Stimulated activated CD4-positive, alpha-beta T cell treated with anti-CD3 and anti-CD28 coated beads, Interleukin-15, amount 100 ng/mL, for 24 hours (primary cell): Measurements from ENCODE around the gene ZNF286A.
A peak's percentile ranks its signal among the peaks of the same experiment; 100 is the strongest.
"Not testable (repeated sequence)": the region's sequence is repeated elsewhere in the genome, so short reads cannot be mapped to it uniquely, and the experiment has no call there.

Experiments used
- DNase-seq: peaks from one replicate; pipeline ENCODE4 v3.0.0-alpha.2; 2020

The ZNF286A gene

DNA sequence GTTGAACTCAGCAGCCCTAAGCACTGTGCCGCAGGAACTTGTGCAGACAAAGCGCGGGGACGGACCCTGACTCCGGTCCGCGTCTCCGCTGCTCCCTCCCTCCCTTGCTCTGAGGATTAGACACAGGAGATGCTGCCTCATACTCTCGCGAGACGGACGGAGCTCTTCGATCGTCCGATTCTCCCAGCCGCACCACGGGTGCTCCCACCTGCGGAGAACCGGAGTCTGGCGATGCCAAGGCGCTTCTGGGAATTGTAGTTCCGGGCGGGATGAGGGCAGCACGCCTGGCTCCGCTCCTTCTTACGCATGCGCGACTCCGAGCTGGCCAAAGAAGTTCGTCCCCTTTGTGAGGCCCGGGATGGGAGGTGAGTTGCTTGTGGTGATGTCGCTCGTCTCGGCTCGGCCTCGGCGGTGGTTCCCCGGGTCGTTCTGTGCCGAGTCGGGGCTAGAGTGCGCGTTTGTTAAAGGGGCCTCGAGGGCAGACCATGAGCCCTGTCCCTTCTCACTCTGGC lies at the start of gene ZNF286A:
TSS of gene ZNF286A (plus strand) at position 340 of the 512 bp plus-strand sequence. CDS start 578 bp downstream, outside the sequence.
- peak; percentile 99 for DNase-seq

DNA sequence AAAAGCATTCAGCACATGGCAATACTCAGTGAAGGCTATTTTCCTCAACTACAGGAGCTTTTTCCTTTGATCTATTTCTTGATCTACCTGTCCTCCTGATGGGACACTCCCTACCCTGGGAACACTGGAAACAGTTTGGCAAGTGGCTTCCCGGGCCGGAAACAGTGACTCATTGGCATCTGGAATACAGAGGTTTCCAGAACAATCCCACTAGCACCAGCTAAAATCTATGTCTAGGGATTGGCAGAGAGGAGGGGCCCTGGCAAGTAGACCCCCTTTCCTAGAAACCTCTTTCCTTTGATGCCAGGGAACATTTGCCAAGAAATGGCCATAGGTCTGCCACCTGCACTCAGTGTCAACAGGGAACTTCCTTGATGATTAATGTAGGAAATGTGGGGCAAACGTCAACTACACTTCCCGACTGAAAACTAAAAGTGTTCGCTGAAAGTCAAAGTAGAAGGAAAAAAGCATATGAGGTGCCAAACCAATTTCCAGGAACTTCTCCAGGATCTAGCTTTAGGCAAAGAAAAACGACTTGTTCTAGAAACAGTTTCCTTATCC lies 49.6 kb upstream of the ZNF286A start:
- DNase-seq, result no peak

DNA sequence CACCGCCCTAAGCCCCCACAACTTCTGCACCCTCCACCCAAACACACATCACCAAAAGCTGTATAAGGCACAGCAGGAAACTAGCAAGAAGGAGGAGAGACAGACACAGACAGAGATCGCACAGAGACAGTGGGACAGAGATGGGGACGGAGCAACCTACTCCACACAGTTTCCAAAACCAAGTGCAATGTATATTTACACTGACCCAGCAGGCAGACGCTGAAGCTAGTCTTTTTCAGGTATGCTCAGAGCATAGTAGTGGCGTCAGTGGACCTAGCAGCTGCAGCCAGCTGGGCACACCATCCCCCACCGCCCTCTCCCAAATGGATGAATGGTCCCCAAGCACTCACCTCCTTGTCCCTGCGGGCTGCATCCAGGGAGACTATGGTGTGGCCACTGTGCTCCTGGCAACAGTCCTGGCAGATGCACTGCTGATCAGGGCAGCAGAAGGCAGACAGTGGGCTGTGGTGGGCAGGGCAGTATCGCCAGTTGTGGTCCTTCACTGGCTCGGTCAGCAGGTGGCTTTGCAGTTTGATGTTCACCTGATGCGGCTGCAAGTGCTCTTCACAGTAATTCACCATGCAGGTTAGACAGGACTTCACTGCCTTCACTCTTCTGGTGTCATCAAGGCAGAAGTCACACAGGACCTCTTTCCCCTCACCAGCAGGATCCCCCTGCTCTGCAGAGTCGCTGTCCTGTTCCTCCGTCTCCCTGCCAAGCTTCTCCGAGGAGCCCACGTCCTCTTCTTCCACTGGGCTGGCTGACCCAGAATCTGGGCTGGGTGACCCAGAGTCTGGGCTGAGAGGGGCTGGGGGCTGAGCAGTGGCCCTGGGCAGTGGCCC lies 48.6 kb upstream of the ZNF286A start:
- DNase-seq, result no peak

DNA sequence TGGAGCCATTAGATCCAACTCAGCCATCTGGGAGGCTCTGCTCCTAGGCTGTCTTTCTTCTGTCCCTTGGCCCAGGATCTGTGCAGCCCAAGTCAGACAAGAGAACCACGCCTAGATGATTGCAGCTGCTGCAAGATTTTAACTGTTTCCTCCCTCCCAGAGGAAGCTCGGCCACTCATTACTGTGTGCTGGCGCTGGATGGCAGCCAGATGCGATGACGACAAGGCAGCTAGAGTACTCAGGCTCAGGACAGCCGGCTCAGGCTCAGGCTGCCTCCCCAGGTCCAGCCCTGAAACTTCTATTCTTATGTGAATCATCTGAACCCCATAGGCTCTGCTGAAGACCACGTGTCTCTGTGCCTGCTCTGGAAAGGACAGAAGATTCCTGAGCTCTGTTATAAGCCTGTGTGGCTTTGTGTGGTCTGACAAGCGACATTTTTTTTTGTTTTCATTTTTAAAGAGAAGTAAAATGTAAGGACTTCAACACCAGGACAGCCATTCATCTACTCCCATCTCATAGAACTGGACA lies 47.9 kb upstream of the ZNF286A start:
- DNase-seq, result peak; percentile 48

DNA sequence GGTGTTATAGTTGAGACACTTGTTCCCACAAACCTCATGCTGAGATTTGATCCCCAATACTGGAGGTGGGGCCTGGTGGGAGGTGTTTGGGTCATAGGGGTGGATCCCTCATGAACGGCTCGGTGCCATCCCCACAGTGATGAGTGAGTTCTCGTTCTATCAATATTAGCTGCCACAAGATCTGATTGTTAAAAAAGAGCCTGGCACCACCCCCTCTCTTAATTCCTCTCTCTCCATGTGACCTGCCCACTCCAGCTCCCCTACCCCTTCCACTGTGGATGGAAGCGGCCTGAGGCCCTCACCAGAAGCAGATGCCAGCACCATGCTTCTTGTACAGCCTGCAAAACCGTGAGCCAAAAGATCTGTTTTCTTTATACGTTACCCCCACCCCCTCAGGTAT lies 46.6 kb upstream of the ZNF286A start:
- DNase-seq, result no peak

DNA sequence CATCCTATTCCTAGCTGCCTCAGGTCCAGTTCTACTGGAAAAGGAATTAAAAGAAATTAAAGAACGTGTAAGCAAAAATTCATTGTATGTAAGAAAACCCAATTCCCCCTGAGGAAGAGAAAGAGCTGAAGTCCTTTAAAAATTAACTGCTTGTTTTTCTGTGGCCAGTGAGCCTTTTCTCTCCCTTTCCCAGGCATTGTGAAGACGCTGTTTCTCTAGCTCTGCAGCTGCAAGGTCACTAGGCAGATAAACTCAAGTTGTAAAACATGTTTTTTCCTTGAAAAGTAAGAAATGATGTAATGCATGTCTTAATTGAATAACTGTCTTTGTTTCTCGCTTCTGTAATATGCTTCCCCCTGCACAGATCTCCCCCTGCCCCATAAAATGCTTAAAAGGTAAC lies 45.2 kb upstream of the ZNF286A start:
- not testable (repeated sequence) for DNase-seq

DNA sequence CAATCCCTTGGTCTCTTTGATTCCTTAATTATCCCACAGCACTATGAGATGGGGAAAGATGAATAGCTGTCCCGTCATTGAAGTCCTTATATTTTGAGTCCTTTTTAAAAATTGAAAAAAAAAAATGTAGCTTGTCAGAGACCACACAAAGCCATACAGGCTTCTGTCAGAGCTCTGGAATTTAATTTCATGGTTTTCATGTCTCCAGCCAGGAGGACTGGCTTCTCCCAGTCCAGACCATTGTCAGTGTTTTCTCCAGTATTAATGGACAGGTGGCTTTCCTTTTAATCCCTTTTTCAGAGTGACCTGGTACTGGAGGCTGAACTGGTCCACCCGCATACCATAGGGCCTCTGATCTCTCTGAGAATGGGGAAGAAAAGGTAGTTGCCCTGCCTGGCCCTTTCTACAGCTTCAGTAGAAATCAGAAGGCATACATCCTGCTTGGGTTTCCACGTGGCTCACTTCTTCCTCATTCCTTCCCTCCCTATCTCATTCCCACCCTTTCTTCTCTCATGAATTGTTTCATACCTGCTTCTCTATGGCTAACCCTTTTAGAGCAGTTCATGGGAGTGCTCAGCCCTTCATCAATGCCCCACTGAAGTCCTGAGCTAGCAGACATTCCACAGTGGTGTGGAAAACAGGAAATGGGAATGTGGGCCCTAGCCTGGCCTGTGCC lies 44.5 kb upstream of the ZNF286A start:
- no peak for DNase-seq

DNA sequence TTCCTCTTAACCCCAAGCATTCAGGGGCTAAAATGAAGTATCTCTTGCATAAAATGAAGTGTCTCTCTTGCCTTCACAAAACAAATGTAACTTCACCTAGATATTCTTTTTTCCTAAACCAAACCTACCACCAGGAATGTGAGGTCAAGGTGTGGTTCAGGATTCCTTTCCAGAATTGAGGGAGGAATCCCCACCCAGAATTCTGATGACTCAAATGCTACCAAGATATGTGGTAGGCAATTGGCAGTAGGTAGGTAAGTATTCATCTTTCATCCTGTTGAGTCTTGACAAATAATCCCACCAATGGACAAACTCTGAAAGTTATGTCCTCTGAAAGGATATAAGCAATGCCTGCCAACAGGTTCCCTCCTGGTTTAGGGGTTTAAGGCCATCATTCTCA lies 41.7 kb upstream of the ZNF286A start:
- DNase-seq, result no peak

DNA sequence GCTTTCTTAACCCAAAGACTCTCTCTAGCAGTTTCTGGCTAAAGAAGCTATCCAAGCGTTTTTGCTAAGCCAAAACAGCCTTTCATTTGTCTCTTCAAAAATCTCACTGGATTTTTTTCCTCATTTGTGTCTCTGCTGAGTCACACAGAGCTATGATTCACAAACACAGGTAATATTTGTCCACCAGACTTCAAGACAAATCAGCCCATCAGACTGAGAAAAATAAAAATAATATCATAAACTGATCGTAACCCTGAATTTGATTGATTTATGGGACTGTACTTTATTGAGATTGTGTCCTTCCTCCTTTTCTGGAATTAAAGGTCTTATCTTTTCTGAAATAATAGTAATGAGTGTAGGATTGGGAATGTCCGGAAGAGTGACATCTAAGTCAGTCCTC lies 41.3 kb upstream of the ZNF286A start:
- DNase-seq, result no peak

DNA sequence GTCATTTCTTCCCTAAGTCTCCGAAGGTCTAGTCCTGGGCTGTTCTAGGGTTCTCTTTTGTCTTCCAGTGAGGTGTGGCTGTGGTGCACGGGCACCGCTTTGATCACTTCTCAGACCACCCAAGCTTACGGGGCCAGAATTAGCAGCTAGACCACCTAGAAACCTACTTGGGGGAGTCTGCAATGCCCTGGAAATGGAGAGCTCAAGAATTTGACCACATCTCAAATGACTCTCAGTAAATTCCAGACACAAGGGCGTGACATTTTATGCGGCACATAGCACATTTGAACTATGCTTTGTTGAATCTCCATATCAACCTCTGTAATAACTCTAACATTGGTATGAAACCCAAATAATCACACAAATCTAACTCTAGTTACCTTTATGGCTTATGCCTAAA lies 40.3 kb upstream of the ZNF286A start:
- no peak for DNase-seq

DNA sequence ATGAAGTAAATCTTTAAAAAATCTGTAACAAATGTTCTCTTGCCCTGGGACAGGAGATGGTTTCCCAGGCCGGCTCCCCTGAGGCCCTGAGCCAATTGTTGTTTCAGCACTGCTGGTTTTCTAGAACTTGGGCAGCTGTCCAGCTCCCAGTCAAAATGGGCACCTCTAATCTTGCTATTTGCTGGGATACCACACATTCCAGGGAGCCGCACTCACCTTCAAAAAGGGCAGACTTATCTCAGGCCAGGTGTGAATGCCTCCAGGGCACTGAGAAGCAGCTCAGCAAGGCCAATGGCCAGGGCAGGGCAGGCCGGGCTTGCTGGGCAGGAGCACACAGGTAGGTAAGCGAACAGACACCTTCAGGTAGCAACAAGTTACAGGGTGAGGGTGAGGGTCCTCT lies 39.9 kb upstream of the ZNF286A start:
- no peak for DNase-seq

DNA sequence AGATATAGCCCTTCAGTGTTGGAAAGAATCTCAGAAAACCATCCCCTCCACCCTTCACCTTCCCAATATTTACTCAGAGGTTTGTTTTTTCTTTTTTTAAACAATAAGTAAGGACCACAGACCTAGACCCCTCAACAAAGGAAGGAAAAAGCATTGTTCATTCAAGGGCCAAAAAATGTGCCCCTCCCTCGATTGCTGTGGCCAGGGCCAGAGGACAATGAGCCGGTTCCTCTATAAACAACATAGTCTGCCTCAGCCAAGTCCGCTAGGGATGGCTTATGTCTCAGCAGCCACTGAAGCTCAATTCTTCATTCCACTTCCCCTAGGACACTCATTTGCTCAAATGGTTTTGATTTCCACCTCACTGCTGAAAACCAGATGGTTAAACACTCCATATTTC lies 39.5 kb upstream of the ZNF286A start:
- no peak for DNase-seq

DNA sequence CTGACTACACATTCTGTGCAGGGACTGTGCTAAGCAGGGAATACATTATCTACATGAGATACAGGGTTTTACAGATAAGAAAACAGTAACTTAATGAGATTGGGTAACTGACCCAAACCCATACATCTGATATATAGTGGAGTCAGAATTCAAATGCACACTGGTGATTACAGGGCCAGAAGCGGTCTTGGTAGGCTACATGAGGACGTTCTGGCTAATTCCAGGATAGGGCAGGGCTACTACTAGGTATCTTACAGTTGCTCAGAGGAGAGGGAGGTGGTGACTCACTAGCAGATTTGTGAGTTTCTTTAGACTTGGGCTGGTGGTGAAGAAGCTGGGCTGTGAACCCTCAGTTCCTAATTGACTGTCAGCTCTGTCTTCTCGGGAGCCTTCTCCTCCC lies 36.9 kb upstream of the ZNF286A start:
- DNase-seq, result no peak

DNA sequence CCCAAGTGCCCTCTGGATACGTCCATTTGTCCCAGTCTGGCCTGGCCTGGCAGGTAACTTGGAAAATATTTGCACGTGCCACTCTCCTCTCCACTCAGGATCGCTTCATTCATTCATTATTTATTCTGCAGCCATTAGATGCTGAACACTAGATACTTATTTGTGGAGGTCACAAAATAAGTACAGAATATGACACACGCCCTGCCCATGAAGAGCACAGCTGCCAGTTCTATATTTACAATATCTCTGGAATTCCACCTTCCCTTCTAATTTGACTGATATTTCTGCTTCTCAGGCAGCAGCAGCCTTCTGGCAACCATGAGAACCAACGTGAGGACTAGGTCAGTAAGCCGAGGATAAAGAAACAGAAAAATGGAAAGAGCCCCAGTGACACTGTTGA lies 36.4 kb upstream of the ZNF286A start:
- no peak for DNase-seq

DNA sequence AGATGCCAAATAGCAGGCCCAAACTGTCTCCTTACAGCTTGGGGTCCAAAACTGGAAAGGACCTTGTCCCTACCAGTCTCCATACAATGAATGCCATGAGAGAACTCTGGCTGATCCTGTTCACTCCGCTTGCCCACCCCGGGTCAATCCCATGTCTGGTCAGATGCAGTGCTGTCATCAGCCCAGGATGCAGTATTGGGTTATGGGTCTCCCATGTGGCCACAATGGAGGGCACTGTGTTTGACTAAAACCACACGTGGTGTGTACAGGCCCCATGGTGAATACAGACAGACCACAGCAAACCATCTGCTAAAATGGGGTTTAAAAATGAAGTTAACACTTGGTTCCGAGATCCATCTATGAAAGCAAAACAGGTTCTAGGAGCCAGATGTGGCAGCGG lies 35.9 kb upstream of the ZNF286A start:
- no peak for DNase-seq

DNA sequence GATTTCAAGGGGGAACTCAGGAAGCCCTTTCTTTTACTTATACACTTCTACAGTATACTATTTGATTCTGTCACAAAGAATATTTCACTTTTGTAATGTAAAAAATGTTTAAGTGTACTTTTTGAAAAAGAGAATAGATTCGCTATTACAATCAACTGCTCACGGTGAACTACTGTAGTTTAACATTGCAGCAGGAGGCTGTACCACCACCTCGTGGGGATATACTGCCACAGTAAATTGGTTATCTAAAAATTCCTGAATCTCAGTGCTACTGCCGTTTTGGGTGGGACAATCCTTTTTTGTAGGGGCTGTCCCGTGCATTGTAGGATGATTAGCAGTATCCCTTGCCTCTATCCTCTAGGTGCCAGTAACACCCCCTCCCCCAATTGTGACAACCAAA lies 30.0 kb upstream of the ZNF286A start:
- not testable (repeated sequence) for DNase-seq

DNA sequence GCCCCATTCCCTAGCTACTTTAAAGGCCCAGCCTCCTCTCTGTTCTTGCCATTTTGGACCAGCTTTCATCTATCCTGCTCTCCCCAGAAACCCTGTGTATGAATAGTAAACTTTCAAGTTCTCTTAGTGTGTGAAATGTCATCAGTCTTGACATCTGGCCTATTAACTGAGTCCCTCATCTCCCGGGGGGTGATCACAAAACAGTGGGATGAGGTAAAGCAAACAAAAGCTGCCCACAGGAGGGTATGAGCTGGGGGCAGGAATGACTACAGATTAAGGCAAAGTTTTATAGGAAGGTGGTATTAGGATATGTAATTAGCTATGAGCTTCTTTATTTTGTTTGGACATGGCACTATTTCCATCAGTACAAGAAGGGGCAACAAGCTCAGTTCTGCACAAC lies 24.9 kb upstream of the ZNF286A start:
- DNase-seq, result not testable (repeated sequence)

DNA sequence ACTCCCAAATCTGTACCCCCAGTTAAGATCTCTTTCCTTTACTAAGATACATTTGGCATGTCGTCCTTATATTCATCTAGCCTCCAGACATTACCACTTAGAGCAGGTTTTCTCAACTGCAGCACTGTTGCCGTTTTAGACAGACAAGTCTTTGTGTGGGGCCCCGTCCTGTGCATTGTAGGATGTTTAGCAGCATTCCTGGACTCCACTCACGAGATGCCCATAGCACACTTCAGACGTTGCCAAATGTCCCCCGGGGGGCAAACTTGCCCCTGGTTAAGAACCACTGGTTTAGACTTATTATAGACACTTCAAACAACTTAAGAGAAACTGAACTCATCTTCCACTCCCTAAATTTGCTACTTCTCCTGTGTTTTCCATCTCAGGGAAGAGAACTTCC lies 23.6 kb upstream of the ZNF286A start:
- not testable (repeated sequence) for DNase-seq

DNA sequence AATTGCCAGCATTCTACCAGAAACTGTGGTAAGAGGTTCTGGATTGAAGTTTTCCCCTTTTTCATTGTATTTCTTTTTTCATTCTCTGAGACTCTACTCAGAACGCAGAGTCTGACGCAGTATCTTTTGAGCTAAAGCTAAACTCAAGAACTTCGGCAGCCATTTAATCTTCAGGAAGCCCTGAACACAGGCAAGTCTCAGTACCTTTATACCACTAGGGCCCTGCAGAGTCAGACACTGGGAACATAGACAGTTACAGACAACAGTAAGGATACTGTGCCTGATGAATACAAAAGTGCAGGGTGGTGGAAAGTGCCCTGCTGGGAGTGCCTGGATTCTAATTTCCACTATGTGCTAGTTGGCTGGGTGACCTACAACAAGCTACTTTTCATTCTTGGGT lies 16.4 kb upstream of the ZNF286A start:
- not testable (repeated sequence) for DNase-seq

DNA sequence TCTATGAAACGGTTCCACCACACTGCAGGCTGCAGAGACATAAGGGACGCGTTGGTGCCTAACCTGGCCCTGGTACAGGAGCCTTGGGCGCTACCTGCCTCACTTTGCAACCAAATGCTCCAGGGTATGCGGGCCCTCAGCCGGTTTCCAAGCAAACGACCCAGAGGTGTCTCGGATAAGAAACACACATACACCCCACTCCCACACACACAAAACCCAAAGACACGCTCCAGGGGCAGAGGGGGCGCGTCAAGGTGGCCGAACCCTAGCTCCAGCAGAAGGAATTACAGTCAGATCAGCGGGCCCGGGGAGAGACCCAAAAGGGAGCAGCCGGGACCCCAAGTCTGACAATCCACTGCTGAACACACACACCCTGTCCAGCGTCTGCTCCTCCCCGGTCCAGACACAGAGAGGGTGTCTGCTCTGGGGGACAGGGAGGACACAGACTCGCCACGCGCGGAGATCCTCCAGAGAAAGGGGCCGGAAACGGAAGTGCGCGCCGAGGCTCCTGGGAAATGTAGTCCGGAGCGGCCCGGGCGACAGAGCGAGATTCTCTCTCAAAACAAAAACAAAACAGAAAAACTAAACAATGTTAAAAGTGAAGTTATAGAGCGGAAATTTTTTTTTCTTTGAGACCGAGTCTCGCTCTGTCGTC lies 15.6 kb upstream of the ZNF286A start, which contains the start of gene TRIM16:
TSS of gene TRIM16 (minus strand) at position 488 of the 655 bp plus-strand sequence. CDS start 32,702 bp downstream, outside the sequence.
- peak; percentile 86 for DNase-seq

DNA sequence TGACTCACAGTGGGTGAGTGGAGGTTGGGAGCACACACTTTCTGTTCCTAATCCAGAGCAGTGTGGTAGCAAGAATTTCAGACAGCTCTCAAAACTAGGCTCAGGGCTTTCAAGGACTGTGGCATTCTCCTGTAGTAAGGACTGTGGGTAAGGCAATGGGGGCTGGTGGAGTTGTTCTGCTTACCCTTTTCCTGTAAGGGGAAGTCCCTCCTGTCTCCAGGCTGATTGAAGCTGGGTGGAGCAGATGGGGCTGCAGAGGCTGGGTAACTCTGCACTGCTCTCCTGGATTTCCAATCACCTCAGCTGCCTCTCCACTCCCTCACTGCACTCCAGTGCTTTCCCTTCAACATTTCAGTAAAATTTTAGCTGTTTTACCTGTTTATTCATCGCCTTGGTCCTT lies 12.1 kb upstream of the ZNF286A start:
- DNase-seq, result not testable (repeated sequence)

DNA sequence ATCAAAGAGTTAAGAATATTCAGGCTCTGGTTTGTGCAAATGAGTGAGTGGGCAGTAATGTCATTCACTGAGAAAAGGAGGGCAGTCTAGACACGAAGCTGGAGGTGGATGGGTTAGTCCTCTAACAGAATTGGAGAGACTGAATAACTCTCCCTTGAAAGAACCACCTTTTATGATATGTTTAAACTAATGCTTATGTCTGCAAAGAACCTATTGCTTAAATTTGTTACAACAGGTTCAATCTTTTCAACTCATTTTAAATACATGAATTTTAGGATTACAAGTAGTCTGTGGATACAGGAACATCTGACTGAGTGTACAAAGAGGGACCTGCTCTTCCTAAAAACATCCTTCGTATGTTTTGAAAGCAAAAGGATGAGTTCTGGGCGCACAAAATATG lies 585 bp upstream of the ZNF286A start:
- not testable (repeated sequence) for DNase-seq

DNA sequence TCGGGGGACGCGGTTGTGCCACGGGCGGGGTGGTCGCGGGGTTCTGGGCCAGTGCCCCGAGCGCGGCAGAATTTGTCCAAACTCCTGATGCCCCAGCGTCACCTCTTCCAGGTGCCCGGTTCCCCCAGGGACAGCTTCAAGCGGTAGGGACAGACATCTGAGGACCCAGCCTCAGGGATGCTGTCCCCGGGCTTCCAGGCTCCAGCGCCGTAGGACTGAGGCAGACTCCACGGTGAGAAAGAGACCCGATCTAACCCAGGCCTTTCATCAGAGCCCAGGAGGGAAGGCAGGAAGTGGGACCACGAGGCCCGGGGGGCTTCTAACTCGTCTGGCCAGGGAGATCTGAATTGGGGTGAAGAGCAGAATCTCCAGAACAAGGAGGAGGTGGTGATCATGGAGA lies 385 bp downstream of the ZNF286A start:
- not testable (repeated sequence) for DNase-seq
